Cortex of kidney (tissue), 1 donor: ENCODE data around the gene ATF6.
"Not testable (repeated sequence)": the region's sequence is repeated elsewhere in the genome, so short reads cannot be mapped to it uniquely, and the experiment has no call there.

ENCODE experiments used
- DNase-seq: peaks from one replicate; lab custom pipeline; 2025; lab: John Stamatoyannopoulos, UW

Gene ATF6

DNA sequence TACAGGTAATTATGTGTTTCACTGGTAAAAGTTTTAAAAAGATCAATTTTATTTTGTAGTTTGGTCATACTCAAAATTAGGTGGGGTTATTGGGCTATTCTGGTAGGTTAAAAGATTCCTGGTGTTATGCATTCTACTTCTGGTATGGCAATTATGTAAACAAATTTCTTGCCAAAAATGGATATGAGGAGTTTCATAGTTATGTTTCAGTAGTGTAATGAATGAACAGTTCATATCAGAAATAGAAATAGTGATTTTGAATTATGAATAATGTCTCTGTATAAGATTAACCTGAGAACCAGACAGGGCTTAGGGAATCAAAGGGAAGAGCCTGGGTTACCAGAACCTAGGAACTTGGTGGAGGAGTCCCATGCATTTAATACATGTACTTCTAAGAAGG is 15.9 kb downstream of the ATF6 start:
- no peak for DNase-seq

DNA sequence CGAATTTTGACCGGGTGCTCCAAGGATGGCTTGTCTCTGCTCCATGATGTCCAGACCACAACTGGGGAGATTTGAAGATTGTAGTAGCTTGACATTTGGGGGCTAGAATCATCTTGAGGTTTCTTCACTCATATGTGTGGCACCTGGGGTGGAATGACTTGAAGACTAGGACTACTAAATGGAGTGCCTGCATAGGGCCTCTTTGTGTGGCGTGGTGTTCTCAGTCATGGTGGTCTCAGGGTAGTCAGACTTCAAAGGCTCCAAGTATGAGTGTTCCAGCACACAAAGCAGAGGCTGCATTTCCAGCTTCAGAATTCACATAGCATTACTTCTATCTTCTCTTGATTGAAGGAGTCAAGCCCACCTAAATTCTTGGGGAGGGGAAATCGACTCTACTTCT is 16.8 kb downstream of the ATF6 start:
- DNase-seq = no peak

DNA sequence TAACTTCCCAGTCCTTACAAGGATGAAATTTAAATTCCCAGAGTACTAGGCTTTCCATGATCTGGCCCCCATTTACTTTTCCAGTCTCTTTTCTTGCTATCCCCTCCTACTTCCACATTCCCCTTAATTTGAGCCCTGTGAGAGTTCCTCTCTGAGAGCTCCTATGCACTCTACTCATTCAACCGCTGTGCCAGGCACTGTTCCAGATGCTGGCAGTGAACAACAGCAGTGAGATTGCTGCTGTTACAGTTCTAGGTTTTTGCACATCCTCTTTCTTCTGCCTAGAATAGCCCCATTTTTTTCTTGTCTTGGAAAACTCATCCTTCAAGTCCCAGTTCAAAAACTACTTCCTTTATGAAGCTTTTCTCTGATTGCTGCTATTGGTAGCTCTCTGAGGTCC is 18.8 kb downstream of the ATF6 start:
- no peak for DNase-seq

DNA sequence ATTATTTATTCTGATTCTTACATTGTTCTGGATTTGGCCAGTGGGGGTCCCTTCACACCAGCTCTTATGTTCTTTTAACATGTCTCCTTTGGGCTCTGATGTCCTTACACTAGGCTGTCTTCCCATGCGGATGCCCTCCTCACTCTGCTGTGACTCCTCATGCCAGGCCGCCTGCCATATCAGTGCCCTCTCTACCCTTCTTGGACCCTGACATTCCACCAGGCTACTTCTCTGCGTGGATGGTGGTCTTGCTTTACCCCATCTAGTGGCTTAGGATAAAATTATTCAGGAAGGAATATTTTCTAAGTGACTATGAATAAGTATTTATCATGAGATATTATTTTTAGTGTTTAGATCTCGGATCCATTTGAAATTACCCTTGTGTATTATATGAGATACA is 21.2 kb downstream of the ATF6 start:
- no peak for DNase-seq

DNA sequence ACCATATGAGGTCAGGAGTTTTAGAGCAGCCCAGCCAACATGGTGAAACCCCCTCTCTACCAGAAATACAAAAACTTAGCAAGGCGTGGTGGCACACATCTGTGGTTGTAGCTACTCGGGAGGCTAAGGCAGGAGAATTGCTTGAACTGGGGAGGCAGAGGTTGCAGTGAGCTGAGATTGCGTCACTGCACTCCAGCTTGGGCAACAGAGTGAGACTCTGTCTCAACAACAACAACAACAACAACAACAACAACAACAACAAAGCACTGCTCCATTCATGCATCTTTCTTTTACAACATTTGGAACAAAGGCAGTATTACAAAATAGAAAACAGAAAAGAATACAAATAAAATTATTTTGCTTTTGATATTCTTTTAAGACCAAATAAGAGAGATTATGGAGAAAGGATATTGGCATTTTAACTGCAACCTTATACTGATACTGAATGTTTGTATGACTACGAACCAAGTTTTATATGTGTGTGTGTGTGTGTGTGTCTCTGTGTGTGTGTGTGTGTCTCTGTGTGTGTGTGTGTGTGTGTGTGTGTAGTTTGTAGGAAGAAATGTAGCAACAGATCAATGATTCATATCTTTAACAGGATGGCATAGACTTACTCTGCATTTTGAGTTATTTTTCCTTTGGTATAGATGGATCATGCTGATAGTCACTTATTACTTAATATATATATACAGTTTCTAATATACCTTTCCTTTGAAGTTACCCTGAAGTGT is 24.6 kb downstream of the ATF6 start:
- DNase-seq = no peak

DNA sequence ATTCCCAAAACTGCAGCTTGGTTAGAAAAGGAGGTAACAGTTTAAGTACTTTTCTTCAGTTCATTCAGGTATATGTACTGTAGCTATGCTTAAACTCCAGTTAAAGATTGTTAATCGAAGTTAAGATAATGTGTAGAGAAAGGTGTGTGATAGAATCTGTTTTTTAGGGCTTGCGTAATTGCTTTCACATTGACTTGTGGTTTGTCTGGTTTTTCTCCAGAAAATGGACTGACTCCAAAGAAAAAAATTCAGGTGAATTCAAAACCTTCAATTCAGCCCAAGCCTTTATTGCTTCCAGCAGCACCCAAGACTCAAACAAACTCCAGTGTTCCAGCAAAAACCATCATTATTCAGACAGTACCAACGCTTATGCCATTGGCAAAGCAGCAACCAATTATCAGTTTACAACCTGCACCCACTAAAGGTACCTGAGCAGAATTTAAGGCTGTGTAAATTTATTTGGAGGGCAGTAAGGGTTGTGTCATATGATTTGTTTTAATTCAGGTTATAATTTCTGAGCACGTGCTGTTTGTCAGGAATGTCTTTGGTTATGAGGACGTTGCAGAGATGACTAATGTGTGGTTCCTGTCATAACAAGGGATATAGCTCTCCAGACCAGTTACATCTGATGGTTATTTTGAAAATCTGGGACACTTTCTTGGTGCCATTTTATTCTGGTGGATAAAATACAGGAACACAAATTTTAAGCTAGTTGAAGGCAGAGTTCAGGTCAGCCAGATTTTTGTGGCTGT is 26.0 kb downstream of the ATF6 start:
- no peak for DNase-seq

DNA sequence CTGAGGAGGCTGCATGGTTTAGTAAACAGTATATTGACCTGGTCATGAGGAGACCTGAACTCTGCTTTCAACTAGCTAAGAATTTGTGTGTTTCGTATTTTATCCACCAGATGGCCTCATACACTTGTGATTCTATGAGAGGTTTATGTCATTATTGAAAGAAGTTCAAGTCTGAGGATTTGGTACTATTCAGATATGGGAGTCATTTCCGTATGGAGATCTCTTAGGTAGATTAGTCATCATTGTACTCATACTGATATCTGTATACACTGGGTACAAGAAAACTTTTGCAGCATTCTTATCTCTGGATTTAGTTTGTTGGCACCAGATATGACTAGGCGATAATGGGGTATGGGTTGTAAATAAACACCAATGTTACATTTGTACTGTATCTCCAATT is 26.6 kb downstream of the ATF6 start:
- no peak for DNase-seq

DNA sequence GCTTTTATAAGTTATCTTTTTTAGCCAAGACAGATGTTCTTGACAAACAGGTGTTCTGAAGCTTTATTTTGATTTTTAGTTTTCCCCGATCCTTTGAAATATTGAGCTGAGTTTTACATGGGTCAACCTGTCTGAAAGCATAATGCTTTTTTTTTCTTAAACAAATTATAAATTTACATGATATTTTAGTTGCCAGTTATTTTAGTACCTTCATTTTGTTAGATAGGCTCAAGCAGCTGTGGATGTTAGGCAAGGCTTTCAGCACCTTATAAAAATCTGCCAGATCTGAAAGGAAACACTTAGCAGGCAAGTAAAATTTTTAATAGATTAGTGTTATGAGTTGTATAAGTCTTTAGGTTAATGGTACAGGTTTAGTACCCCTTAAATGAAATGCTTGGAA is 33.7 kb downstream of the ATF6 start:
- no peak for DNase-seq

DNA sequence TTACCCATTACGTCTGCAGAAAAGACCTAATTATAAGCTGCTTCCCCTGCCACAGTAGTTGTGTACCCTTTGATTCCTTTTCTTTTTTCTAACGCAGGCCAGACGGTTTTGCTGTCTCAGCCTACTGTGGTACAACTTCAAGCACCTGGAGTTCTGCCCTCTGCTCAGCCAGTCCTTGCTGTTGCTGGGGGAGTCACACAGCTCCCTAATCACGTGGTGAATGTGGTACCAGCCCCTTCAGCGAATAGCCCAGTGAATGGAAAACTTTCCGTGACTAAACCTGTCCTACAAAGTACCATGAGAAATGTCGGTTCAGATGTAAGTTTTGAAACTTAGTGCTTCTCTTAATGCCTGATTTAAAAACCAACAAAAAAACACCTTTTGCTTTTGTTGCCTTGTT is 35.8 kb downstream of the ATF6 start:
- DNase-seq = no peak

DNA sequence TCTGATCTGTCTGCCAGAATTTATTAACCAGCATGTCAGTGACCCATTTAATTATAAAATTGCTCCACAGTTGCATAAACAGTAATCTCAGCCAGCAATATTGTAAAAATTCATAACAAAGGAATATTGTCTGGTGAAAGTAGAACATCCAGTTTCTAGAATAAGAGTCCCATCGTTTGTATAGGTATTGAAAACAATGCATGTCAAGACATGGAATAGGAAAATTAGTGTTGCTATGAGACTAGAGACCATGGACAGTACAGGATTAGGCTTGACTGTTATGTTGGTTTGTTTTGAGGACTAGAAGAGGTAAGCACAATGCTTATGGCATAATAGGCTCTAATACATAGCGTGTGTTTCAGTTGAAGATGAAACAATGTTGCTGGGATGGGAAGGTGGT is 37.1 kb downstream of the ATF6 start:
- no peak for DNase-seq

DNA sequence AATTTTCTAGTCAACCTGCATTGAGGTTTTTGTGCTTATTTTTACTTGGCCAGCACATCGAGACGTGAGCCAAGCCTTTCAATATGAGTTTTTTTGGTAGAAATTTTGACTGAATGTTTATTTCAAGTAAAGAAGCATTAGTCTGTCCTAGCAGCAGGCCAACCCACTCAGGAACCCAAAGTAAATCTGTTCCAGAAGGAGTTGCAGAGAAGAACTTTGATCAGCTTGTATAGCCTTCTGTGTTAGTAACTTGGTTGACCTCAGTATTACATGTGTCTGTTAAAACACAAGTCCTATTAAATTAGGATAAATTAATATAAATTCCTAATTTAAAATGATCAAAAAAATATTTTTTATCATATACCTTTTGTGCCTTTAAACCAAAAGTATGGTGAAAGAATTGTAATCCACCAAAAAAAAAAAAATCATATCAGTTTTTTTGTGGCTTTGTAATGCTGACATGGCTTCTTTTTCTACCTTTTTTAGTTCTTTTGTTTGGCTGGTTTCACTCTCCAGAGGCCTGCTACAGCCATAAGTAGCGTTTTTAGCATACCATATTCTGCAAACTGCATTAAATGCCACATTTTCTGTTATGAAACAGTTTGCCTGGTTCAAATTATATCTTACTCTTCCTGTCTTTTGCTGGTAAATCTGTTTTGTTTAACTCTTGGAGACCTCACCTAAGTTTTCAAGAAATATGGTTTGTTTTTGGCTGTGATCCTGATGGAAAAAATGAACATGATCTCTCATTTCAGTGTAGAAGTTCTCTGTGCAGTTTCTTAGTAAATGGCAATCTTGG is 39.5 kb downstream of the ATF6 start:
- DNase-seq = no peak

DNA sequence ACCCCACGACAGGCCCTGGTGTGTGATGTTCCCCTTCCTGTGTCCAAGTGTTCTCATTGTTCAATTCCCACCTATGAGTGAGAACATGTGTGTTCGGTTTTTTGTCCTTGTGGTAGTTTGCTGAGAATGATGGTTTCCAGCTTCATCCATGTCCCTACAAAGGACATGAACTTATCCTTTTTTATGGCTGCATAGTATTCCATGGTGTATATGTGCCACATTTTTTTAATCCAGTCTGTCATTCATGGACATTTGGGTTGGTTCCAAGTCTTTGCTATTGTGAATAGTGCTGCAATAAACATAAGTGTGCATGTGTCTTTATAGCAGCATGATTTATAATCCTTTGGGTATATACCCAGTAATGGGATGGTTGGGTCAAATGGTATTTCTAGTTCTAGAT is 43.1 kb downstream of the ATF6 start:
- not testable (repeated sequence) for DNase-seq

DNA sequence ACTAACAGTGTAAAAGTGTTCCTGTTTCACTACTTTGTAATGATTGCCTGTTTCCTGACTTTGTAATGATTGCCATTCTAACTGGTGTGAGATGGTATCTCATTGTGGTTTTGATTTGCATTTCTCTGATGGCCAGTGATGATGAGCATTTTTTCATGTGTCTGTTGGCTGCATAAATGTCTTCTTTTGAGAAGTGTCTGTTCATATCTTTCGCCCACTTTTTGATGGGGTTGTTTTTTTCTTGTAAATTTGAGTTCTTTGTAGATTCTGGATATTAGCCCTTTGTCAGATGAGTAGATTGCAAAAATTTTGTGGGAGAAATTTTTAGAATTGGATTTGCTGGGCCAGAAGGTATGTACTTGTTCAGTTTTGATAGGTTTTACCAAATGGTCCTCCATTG is 43.5 kb downstream of the ATF6 start:
- DNase-seq = not testable (repeated sequence)

DNA sequence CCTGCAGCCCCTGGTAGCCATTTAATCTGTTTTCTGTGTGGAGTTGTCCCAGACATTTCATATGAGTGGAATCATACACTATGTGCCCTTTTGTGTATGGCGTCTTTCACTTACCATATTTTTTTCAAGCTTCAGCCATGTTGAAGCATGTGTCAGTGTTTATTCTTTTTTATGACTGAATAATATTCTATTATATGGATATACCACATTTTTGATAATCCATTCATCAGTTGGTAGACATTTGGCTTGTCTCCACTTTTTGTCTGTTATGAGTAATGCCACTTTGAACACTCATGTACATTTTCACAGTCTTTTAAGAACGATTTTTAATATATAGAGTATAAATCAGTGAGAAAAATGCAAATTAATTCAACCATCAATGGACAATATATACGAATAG is 44.7 kb downstream of the ATF6 start:
- DNase-seq = no peak

DNA sequence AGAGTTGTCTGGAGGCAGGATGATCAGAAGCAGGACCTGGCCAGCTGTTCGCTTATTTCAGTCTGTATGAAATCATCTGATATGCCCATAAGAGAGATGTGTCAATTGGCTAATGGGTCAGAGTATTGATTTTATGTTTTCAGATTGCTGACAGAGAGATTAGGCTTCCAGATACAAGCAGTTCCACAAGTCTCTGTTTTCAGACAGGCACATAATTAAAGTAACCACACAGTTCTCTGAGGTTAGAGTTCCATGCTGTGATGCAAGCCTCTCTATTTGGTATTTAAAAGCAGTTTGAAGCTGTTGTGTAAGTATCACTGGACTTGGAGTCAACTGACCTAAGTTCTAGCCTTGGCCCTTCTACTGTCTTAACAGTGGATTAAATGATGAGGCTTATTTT is 50.1 kb downstream of the ATF6 start:
- no peak for DNase-seq

DNA sequence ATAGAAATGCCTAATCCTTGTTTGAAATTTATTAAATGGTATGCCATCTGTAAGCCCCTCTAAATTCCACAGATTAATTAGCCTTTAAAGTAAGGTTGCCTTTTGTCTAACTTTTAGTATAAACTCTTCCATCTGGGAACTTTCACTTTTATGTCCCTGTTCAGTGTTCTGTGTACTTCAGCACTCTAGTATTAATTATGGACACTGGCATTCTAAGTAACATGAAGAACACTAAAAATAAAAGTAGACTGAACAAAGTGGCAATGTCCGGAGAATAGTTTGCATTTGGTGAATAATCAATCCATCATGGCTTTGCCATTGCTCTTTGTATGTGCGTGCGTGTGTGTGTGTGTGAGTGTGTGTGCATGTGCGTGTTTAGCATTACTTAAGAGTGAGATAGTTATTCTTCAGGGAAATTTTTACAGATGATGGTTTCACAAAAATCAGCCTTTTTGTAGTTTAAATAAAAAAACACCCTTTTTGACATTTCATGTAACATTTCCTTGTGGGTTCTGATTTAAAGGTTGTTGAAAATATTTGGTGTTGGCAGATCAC is 51.1 kb downstream of the ATF6 start:
- DNase-seq = no peak

DNA sequence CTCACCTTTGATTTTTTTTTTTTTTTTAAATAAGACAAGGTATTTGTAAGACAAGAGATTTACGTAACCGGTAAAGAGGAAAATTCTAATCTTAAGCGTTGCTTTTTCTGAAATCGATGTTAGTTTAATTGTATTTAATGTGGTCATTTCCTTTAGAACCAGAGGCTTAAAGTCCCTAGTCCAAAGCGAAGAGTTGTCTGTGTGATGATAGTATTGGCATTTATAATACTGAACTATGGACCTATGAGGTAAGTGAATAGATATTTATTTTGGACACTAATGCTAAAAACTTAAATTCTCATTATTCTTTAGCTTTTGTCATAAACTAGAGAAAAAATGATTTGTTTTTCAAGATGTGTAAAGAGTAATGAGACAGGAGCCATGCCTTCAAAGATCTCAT is 54.8 kb downstream of the ATF6 start:
- no peak for DNase-seq

DNA sequence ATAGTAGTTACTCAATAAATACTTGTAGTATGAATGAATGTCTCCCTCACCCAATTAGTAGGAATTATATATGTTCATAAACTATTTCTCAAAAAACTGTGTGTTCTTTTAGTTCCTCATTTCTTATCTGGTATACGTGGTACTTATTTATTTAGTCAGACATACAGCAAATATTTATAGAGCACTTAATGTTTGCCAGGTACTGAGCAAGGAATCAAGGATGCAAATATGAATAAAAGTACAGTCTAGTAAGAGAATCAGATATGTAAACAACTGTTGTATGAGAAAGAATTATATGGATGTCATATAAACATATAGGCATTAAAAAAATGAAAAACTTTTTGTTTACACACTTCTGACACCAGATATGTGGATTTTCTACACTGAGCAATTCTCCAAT is 58.5 kb downstream of the ATF6 start:
- no peak for DNase-seq

DNA sequence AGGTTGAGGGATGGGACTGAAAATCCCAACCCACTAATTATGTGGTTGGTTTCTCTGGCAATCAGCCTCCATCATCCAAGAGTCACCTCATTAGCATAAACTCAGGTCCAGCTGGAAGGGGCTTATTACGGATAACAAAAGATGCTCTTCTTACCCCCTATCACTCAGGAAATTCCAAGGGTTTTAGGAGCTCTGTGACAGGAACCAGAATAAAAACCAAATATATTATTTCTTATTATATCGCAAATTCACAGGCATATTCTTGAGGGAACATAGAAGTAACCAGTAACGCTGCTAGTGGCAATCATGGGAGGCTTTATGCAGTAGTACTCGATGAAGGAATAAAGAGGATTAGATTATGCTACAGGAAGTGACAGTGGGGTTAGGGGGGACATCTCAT is 59.7 kb downstream of the ATF6 start:
- DNase-seq = no peak

DNA sequence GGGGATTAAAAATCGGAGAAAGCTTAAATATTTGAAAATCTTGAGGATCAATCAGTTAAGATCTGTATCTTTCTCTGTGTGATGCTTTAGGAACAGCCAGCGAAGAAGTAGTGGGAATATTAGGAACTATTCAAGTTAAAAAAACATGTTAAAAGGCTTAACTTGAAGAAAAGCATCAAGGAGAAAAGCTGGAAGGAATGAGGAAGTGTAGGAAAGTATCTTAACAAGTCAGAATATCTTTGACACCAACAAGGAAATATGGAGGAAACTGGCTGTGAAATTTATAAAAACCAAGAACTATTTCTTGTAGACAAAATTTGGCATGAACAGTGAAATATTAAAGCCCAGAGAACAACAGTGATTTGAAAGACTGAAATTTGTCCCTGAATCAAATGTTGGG is 60.4 kb downstream of the ATF6 start:
- no peak for DNase-seq

DNA sequence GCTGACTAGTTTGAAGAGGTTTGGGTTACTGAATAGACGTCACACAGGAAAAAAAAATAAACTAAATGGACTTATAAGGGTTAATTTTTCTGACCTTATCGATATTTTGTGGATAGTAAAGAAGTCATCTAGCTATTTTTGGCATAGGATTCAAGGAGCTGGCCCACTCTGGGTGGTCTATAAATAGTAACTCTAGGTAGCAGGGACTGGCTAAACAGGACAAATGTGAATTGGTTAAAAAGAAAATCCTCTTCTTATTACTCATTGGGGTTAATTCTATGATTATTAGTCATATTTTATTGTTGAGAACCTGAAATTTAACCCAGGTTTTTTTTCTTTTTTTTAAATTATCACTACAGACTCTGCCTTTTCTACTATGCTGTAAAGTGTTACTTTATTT is 61.7 kb downstream of the ATF6 start:
- DNase-seq = no peak

DNA sequence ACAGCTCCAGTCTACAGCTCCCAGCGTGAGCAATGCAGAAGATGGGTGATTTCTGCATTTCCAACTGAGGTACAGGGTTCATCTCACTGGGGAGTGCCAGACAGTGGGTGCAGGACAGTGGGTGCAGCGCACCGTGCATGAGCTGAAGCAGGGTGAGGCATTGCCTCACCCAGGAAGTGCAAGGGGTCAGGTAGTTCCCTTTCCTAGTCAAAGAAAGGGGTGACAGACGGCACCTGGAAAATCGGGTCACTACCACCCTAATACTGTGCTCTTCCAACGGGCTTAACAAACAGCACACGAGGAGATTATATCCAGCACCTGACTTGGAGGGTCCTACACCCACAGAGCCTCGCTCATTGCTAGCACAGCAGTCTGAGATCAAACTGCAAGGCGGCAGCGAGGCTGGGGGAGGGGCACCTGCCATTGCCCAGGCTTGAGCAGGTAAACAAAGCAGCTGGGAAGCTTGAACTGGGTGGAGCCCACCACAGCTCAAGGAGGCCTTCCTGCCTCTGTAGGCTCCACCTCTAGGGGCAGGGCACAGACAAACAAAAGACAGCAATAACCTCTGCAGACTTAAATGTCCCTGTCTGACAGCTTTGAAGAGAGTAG is 66.3 kb downstream of the ATF6 start:
- DNase-seq = not testable (repeated sequence)
